Ishikawa (cell line): ENCODE results near the gene HK1.

ENCODE experiments used
- CEBPB ChIP-seq: IDR thresholded peaks from 2 replicates; pipeline ENCODE4 v1.6.1; 2012
- CREB1 ChIP-seq: IDR thresholded peaks from 2 replicates; pipeline ENCODE4 v1.6.1; 2012; ENCODE audit warnings: low read depth
- EGR1 ChIP-seq: IDR thresholded peaks from 2 replicates; pipeline ENCODE4 v1.6.1; 2012
- EP300 ChIP-seq: IDR thresholded peaks from 2 replicates; pipeline ENCODE4 v1.6.1; 2012; ENCODE audit warnings: borderline replicate concordance
- FOXM1 ChIP-seq: IDR thresholded peaks from 2 replicates; pipeline ENCODE4 v1.6.1; 2012; ENCODE audit warnings: low read depth, borderline replicate concordance
- RAD21 ChIP-seq: IDR thresholded peaks from 2 replicates; pipeline ENCODE4 v1.6.1; 2012; ENCODE audit warnings: low read depth
- TAF1 ChIP-seq: IDR thresholded peaks from 2 replicates; pipeline ENCODE4 v1.6.1; 2012; ENCODE audit warnings: low read depth, mild to moderate bottlenecking
- TCF12 ChIP-seq: IDR thresholded peaks from 2 replicates; pipeline ENCODE4 v1.6.1; 2012; ENCODE audit warnings: low read depth
- TEAD4 ChIP-seq: IDR thresholded peaks from 2 replicates; pipeline ENCODE4 v1.6.1; 2012
- YY1 ChIP-seq: IDR thresholded peaks from 2 replicates; pipeline ENCODE4 v1.6.1; 2012; ENCODE audit warnings: low read depth
- ZBTB7A ChIP-seq: IDR thresholded peaks from 2 replicates; pipeline ENCODE4 v1.6.1; 2012; ENCODE audit warnings: low read depth
- TF ChIP-seq, protein P1 (sequence below): IDR thresholded peaks from 2 replicates; pipeline ENCODE4 v1.6.1; 2012; ENCODE audit warnings: low read depth, mild to moderate bottlenecking
- TF ChIP-seq, protein P2 (sequence below): IDR thresholded peaks from 2 replicates; pipeline ENCODE4 v1.6.1; 2012
- TF ChIP-seq, protein P3 (sequence below): IDR thresholded peaks from 2 replicates; pipeline ENCODE4 v1.6.1; 2012

DNA sequence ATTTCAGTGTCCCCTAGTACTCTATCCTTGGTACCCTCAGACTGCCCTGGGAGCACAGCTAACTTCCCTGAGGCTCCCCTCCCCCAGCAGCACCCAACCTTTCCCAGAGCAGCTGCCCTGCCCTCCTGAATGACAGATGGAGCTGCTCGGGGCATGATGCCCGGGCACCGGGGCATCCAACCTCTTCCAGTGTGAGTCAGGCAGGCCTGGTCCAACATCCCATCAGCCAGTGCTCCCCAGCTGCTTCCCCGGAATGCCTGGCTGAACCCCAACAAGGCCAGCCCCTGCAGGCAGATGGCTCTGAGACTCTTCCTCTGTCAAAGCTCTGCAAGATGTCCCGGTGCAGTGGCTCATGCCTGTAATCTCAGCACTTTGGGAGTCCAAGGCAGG, 161.0 kb downstream of the HK1 start:
- TF ChIP-seq TAF1 (no peak), FOXM1 (no peak), TCF12 (no peak), TEAD4 (no peak), EGR1 (no peak), YY1 (no peak), CEBPB (no peak), CREB1 (no peak), RAD21 (no peak), EP300 (no peak), ZBTB7A (no peak)
- TF ChIP-seq, protein P1, sequence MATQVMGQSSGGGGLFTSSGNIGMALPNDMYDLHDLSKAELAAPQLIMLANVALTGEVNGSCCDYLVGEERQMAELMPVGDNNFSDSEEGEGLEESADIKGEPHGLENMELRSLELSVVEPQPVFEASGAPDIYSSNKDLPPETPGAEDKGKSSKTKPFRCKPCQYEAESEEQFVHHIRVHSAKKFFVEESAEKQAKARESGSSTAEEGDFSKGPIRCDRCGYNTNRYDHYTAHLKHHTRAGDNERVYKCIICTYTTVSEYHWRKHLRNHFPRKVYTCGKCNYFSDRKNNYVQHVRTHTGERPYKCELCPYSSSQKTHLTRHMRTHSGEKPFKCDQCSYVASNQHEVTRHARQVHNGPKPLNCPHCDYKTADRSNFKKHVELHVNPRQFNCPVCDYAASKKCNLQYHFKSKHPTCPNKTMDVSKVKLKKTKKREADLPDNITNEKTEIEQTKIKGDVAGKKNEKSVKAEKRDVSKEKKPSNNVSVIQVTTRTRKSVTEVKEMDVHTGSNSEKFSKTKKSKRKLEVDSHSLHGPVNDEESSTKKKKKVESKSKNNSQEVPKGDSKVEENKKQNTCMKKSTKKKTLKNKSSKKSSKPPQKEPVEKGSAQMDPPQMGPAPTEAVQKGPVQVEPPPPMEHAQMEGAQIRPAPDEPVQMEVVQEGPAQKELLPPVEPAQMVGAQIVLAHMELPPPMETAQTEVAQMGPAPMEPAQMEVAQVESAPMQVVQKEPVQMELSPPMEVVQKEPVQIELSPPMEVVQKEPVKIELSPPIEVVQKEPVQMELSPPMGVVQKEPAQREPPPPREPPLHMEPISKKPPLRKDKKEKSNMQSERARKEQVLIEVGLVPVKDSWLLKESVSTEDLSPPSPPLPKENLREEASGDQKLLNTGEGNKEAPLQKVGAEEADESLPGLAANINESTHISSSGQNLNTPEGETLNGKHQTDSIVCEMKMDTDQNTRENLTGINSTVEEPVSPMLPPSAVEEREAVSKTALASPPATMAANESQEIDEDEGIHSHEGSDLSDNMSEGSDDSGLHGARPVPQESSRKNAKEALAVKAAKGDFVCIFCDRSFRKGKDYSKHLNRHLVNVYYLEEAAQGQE = no peak
- TF ChIP-seq, protein P2, sequence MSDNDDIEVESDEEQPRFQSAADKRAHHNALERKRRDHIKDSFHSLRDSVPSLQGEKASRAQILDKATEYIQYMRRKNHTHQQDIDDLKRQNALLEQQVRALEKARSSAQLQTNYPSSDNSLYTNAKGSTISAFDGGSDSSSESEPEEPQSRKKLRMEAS = no peak
- TF ChIP-seq, protein P3, sequence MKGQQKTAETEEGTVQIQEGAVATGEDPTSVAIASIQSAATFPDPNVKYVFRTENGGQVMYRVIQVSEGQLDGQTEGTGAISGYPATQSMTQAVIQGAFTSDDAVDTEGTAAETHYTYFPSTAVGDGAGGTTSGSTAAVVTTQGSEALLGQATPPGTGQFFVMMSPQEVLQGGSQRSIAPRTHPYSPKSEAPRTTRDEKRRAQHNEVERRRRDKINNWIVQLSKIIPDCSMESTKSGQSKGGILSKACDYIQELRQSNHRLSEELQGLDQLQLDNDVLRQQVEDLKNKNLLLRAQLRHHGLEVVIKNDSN = no peak
